NCI-H146 treated with DMSO at 0.1 percent for 48 hours (cell line): ENCODE data around the gene FAM120B.

ENCODE experiments used
- DNase-seq: peaks from one replicate; lab custom pipeline; 2025; ENCODE audit not compliant: unreplicated experiment; lab: John Stamatoyannopoulos, UW

FAM120B gene

DNA sequence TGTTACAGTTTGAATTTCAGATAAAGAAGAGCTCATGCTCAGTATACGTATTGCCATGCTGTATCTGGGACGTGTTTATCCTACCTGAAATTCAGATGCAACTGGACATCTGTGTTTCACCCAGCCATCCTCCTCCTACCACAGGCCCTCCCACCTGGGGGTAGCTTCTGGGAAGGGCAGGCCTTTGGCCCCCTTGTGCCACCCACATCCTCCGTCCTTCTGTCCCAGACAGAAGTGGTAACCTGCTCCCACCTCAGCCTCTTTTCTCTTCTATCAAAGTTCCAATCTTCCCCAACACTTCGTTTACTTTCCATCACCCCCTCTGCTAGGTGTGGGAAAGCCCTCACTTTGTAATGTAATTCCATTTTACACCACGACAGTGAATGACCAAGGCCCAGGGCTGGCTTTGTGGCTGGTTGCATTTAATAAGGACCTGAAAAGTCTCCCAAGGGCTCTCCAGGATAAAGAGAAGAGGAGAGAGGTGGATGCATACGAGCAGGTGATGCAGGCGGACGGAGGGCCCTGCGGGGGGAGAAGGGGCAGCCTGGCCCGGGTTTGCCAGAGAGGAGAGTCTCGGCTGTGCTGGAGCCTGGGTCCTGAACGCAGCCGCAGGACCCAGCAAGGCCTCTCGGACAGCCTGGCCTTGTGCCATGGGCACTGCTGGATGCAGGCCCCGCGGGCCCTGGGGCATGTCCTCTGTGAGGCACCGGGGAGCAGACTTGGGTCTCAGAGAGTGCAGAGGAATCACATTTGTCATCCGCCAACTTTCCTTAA, 148.1 kb downstream of the FAM120B start:
- no peak for DNase-seq

DNA sequence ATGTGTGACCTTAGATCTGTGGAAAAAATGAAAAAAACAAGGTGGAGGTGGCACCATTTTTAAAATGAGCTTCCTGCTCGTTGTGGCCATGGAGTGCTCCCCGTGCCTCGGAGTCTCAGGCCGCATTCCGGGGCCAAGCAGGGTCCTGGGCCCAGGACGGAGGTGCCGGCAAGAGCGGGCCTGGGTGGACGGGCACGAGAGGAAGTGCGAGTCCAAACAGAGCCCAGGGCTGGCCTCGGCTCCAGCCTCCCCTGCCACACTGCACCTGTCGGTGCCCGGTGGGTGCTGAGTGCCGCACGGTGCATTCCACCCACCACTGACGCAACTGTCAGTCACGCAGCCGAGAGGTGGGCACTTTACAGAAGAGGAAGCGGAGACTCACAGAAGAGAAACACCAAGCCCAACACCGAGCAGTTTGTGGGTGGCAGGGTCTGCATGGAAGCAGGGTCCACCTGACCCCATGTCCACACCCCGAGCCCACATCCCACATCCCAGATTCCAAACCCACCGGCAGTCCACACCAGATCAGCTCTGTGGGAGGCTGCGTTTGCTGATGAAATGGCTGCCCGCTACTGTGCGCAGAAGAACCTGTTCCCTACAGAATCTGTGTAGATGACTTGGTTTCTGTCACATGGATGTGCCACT, 148.9 kb downstream of the FAM120B start:
- DNase-seq, result no peak

DNA sequence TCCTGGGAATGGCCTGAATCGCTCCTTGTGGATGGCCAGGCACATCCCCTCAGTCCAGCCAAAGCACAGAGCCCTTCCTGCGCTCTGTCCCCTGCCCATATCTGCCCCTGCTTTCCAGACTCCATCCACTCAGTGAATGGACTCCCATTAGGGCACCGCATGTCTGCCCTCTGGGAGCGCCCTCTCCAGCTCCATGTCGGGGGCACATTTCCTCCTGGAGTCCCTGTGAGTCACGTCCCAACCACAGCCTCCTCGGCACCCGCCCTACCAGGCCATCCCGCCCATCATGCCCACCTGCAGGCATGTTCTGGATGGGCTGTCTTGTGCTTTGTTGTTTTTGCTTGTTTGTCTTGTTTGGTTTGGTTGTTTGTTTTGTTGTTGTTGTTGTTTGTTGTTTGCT, 149.8 kb downstream of the FAM120B start:
- no peak for DNase-seq
